Measurements from ENCODE around the gene PTPDC1.
"Not testable (repeated sequence)": the region's sequence is repeated elsewhere in the genome, so short reads cannot be mapped to it uniquely, and the experiment has no call there.

PTPDC1 gene

DNA sequence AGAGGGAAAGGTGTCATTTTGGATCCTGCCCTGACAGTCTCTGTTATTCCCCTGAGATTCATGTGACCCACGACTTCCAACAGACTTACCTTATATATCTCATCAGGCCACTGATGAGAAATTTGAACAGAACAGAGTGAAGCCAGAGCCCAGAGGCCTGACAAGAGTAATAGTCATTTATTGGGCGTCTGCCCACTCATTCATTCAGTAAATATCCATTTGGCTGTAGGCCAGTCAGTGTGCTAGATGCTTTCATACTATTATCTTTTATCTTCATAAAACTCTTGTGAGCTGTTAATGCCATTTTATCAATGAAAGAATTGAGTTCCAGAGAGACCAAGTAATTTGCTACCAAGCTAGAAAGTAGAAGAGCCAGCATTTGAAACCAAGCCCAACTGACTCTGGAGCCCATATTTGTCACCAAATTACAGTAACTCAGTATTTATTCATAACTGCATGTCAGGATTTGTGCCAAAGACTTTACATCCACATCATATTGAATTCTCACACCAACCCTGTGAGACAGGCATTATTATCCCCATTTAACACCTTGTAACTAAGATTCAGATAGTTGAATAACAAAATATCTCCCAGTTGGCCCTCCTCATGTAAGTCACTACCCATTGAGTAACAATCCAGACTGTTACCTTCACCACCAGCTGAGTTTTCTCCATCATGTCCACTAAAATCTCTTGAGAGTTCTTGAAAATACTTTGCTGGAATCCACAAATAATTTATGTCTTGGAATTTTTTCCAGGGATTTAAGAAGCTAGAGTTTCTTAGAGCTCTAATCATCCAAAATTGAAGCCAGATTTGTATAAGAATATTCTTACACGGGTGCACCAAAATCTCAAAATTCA, 2.5 kb downstream of the PTPDC1 start:
- DNase-seq (ENCODE audit: low read depth), result no peak

DNA sequence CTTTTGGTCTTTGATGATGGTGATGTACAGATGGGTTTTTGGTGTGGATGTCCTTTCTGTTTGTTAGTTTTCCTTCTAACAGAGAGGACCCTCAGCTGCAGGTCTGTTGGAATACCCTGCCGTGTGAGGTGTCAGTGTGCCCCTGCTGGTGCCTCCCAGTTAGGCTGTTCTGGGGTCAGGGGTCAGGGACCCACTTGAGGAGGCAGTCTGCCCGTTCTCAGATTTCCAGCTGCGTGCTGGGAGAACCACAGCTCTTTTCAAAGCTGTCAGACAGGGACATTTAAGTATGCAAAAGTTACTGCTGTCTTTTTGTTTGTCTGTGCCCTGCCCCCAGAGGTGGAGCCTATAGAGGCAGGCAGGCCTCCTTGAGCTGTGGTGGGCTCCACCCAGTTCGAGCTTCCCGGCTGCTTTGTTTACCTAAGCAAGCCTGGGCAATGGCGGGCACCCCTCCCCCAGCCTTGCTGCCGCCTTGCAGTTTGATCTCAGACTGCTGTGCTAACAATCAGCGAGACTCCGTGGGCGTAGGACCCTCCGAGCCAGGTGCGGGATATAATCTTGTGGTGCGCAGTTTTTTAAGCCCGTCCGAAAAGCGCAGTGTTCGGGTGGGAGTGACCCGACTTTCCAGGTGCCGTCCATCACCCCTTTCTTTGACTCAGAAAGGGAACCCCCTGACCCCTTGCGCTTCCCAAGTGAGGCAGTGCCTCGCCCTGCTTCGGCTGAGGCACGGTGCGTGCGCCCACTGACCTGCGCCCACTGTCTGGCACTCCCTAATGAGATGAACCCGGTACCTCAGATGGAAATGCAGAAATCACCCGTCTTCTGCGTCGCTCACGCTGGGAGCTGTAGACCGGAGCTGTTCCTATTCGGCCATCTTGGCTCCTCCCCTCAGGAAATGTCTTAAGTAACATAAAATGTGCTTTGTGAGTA, 10.2 kb downstream of the PTPDC1 start:
- DNase-seq (ENCODE audit: low read depth), result not testable (repeated sequence)

DNA sequence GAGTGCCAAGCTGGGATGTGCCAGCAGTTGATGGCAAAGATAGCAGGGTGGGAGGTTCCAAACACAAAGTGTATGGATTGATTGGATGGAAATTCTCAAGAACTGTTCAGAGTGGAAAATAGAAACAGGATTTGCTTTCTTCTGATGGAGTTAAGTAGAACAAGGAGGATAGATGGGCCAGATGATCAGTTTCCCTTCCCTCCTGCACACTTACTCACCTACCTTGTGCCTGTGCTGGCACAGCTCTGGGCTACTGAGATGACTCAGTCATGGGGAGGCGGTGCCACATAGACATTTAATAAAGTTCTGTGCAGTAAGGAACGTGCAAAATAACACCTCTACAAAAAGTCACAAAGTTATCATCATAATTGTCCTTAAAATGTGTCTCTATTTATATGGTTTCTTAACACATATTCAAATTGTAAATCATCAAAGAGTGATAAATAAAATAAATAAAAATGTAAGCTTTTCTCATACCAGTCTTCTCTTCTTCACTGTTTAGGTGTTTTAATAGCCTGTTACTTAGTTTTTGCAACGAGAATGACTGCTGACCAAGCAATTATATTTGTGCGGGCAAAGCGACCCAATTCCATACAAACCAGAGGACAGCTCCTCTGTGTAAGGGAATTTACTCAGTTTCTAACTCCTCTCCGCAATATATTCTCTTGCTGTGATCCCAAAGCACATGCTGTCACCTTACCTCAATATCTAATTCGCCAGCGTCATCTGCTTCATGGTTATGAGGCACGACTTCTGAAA, 12.7 kb downstream of the PTPDC1 start:
- DNase-seq (ENCODE audit: low read depth), result no peak

DNA sequence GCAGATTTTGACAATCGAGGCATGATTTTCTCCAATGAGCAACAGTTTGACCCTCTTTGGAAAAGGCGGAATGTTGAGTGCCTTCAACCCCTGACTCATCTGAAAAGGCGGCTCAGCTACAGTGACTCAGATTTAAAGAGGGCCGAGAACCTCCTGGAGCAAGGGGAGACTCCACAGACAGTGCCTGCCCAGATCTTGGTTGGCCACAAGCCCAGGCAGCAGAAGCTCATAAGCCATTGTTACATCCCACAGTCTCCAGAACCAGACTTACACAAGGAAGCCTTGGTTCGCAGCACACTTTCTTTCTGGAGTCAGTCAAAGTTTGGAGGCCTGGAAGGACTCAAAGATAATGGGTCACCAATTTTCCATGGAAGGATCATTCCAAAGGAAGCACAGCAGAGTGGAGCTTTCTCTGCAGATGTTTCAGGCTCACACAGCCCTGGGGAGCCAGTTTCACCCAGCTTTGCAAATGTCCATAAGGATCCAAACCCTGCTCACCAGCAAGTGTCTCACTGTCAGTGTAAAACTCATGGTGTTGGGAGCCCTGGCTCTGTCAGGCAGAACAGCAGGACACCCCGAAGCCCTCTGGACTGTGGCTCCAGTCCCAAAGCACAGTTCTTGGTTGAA, 13.6 kb downstream of the PTPDC1 start:
- DNase-seq (ENCODE audit: low read depth), result no peak

DNA sequence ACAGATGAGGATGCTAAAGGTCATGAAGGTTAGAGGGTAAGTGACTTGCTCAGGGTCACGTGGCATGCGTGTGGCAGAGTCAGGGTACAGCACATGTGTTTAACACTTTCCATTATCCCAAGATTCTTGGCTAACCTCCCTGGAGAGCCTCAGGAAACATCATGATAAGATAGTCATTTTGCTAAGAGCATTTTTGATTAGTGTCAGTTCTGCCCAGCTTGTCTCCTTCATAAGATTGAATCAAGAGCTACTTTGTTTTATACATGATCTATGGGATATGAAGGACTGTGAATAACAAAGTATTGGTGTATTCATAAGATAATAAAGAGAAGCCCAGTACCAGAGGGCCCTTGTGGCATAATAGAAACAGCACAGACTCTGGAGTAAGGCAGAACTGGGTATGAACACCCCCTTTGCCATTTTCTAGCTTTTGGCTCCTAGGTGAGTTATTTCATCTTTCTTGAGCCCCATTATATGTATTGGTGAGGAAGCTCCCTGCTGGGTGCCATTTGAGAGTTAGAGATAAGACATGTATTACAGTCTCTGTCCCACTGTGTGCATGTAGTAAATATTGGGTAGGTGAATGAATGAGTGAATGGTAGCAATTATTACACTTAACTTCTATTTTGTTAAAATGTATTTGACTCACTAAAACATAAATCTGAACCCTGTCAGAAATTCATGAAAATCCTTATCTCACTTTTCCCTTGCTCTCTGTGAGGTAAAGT, 16.1 kb downstream of the PTPDC1 start:
- no peak for DNase-seq (ENCODE audit: low read depth)

DNA sequence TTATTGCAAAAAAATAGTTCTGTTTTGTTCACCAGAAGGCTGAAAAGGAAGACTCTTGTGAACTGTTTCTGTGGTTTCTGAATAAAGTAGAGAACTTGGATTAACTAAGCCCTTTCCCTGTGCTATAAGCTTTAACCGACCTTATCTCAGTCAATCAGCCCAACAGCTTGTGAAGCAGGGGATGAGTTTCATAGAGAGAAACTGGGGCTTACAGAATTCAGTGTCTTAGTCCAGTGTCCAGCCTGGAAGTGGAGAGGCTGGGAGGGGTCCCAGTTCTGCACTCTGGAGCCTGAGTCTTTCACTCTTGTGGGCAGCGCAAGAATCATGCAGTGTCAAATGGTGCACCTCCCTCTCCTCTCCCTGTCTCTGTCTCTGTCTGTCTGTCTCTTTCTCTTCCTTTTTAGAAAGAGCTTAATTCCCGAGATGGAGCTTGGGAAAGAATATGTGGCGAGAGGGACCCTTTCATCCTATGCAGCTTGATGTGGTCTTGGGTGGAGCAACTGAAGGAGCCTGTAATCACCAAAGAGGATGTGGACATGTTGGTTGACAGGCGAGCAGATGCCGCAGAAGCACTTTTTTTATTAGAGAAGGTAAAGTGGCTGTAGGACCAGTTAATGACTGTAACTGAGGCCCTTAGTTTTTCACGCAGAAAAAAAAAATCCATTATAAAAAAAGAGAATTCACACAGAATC, 17.0 kb downstream of the PTPDC1 start:
- DNase-seq (ENCODE audit: low read depth), result no peak

DNA sequence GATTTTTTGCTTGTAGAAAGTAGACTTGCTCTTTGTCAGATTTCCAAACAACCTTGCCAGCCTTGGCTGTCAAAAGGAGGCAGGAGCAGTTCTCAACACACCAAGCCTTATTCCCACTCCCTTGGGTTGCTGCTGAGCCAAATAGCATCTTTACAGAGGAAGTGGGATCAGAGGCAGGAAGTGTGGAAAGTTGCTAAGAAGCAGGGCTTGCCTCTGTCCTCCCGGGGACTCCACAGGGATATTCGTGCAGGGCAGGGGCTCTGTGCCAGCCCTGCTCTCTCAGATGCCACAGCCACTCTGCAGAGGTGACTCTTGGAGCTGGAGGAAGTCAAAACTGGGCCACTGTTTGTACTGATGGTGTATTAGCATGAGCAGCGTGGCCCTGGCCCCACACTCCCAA, 24.3 kb downstream of the PTPDC1 start:
- no peak for DNase-seq (ENCODE audit: low read depth)

DNA sequence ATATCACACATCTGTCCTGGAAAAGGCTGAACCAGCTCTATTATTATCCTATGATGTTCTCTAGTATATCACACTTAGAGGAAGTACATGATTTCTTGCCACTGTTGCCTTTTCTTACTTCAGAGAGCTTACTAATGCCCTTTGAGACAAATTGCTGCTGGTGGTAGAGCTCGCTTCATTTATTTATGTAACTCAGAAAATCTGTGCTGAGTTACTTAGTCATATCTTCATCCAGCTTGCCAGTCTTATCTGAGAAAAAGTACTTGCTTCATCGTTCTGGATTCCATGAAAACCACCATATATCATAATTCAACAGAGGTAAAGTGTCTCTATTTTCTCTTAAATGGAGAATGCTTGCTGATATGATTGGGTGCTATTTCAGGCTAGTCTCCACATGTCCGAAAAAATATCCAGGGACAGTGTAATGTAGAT, 26.6 kb downstream of the PTPDC1 start:
- DNase-seq (ENCODE audit: low read depth), result no peak

DNA sequence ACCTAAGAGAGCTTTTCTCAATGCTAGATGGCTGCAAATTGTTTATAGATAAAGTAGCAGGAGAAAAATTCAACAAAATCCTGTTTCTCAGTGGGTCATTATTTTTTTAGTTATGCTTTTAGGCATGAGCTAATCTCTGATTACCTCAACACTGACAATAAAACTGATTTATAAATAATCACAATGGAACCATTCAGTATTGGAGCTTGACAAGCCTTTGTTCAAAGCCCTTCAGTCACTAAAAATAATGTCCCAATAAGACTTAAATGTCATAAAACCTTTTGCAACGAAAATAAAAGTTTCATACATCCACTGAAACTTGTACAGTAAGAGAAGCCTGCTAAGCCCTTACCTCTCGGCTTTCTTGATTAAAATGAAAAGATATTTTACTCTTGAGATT, 27.2 kb downstream of the PTPDC1 start:
- no peak for DNase-seq (ENCODE audit: low read depth)

DNA sequence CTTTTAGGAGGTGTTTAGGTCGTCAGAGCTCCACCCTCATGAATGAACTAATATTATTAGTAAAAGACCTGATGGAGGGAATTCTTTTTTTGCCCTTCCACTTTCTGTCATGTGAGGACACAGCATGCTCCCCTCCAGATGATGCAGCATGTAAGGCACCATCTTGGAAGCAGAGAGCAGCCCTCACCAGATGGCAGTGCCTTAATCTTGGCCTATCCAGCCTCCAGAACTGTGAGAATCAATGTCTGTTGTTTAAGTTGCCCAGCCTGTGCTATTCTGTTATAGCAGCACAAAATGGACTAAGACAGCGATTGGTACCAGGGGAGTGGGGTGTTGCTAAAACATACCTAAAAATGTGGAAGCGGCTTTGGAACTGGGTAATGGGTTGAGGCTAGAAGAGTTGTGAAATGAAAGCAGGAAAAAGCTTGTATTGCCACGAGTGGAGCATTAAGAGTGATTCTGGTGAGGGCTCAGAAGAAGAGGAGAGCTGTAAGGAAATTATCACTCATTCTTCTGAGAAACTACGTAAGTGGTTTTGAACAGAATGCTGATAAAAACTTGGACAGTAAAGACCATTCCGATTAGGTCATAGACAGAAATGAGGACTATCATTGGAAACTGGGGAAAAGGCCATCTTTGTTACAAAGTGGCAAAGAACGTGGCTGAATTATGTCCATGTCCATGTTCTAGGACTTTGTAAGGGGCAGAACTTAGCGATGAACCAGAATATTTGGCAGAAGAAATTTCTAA, 28.6 kb downstream of the PTPDC1 start:
- no peak for DNase-seq (ENCODE audit: low read depth)

DNA sequence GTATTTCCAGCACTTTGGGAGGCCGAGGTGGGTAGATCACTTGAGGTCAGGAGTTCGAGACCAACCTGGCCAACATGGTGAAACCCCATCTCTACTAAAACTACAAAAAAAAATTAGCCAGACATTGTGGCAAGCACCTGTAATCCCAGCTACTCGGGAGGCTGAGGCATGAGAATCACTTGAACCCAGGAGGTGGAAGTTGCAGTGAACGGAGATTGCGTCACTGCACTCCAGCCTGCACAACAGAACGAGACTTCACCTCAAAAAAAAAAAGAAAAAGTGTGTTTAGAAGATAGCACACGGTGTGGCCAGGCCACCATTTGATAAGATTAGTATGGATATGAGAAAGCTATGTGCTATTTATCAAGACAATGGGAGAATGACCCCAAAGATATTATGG, 35.8 kb downstream of the PTPDC1 start:
- DNase-seq (ENCODE audit: low read depth), result not testable (repeated sequence)

DNA sequence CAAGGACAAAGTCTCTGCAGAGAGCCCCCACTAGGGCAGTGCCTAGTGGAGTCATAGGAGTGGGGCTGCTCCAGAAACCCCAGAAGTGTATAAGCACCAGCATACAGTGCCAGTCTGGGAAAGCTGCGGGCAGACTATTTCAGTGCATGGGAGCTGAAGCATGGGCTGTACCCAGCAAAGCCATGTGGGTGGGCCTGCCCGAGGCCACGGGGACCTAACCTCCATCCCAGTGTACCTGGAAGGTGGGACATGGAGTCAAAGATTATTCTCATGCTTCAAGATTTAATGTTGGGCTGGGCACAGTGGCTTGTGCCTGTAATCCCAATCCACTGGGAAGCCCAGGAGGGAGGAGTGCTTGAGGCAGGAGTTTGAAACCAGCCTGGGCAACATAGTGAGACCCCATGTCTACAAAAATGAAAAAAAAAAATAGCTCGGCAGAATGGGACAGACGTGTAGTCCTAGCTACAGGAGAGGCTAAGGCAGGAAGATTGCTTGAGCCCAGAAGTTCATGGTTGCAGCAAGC, 36.7 kb downstream of the PTPDC1 start:
- DNase-seq (ENCODE audit: low read depth), result no peak

DNA sequence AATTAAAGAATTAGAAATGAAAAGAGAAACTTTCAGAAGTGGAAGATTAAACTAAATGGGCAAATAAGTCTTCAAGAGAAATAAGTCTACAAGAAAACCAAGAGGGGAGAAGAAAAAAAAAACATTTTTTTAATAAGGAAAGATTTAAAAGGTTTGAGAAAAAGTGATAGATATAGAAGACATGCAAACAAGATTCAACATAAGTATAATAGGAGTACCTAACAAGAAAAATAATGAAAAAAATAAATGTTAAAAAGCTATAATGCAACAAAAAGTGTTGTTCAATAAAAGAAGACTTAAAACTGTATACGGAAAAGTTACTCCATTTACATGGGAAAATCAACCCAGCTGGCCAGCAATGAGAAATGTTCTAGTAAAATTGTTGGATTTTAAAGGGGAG, 42.6 kb downstream of the PTPDC1 start:
- no peak for DNase-seq (ENCODE audit: low read depth)

DNA sequence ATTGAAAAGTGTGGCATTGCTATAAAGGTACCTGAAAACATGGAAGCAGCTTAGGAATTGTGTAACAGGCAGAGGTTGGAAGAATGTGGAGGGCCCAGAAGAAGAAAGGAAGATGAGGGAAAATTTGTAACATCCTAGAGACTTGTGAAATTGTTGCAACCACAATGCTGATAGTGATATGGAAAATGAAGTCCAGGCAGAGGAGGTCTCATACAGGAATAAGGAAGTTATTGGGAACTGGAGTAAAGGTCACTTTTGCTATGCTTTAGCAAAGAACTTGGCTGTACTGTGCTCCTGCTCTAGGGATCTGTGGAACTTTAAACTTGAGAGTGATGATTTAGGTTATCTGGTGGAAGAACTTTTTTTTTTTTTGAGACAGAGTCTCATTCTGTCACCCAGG, 43.5 kb downstream of the PTPDC1 start:
- no peak for DNase-seq (ENCODE audit: low read depth)

DNA sequence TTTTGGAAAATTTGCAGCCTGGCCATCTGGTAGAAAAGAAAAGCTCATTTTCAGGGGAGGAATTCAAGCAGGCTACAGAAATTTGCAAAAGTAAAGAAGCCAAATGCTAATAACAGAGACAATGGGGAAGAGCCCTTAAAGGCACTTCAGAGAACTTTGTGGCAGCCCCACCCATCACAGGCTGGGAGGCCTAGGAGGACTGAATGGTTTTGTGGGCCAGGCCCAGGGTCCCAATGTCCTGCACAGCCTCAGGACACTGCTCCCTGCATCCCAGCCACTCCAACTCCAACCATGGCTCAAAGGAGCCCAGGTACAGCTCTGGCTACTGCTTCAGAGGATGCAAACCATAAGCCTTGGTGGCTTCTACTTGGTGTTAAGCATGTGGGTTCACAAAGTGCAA, 44.3 kb downstream of the PTPDC1 start:
- no peak for DNase-seq (ENCODE audit: low read depth)

DNA sequence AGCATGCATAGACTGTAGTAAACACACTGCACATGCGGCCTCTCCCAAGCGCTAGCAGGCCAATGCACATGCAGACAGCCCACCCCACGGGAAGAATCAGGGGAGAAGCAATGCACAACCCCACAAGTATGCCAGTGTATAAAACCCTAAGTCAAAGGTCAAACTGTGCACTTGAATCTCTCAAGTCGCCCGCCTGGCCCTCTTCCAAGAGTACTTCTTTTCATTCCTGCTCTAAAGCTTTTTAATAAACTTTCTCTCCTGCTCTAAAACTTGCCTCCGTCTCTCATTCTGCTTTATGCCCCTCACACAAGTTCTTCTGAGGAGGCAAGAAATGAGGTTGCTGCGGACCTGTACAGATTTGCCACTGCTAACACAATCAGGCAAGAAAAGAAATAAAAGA, 50.4 kb downstream of the PTPDC1 start:
- no peak for DNase-seq (ENCODE audit: low read depth)

DNA sequence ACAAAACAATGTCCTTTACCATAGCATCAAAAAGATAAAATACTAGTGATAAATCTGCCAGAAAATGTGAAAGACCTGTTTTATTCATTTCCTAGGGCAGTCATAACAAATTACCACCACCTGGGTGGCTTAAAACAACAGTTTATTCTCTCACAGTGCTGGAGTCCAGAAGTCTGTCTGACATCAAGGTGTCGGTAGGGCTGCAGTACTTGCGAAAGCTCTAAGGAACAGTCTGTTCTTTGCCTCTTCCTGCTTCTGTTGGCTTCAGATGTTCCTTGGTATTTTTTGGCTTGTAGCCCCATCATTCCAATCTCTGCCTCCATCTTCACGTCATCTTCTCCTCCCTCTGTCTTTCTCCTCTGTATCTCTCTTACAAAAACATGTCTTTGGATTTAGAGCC, 51.0 kb downstream of the PTPDC1 start:
- DNase-seq (ENCODE audit: low read depth), result no peak

DNA sequence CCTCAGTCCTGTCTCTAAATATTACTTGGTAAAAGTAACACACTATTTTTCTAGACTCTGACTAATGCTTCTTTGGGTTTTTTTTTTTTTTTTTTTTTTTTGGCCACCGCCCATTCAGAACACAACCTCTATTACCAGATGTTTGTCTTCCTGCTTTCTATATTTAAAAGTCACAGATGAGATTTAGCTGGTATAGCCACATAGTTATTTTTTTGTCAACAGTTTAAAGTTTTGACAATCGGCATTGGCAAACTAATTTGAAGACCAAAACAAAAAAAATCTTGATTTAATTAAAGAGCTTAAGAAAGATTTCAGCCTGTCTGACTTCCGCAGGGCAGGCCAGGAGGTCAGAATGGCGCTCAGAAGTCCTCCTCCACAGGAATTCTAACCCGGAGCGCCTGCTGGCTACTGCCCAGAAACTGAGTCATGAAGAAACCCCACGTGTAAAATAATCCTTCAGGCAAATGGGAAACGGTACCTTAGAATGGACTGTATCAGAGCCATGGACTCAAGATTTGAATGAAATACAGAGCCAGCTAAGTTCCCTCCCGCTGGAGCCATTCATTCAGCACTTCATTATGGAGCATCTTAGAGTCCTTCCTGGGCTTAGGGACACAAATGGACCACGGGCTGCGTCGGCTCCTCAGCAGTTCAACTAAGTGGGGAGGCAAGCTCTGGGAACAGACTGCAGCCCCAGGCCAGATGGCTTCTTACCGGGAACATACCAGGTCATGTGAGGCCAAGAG, 55.6 kb downstream of the PTPDC1 start:
- no peak for DNase-seq (ENCODE audit: low read depth)

DNA sequence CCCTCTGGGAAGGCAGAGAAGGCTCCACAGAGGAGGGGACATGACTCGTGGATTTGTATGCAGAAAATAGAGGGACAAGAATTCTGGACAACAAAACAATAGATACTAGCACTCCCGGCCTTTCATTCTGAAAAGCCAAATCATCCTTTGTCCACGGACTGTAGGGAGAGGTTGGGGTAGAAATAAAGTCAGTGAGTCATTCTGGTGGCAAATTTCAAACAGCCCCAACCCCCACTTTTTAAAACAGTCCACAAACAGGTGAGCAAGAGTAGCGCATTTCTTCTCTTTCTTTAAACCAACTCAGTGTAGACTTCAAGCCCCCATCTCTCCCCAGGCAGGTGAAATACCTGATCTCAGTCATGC, 56.1 kb downstream of the PTPDC1 start:
- DNase-seq (ENCODE audit: low read depth), result no peak

Data from activated T-helper 1 cell treated with Interleukin-2 at 50 U/mL for 16 hours (primary cell).